Pancreas (tissue), 10 donors: Measurements from ENCODE around the gene DMP1. TPM values are rescaled to one million over a fixed set of nuclear protein-coding genes. Genes with fewer than 3 reads are reported as not detected.

Source experiments
- ATAC-seq, 4 donors: fragments of 200-7000 bp; cut with Tn5 transposase; one replicate each; pipeline versions ENCODE4 v1.8.0 to v1.9.1; 2020; ENCODE audit warnings: mild to moderate bottlenecking in 4 of 4, moderate library complexity in 4 of 4
- DNase-seq, 6 donors: peaks; one replicate each; pipeline ENCODE4 v3.0.0-alpha.2; 2020
- FAIRE-seq: peaks from 2 replicates; lab custom pipeline; 2012; peaks lifted over from hg19 to GRCh38; lab: Jason Lieb, UNC
- H3K27ac ChIP-seq, 4 donors: fragments of 200-600 bp; sonication (generic); 1 replicate in 3 of 4; 2 replicates in 1 of 4; pipeline versions ENCODE4 v1.5.0 to v1.8.0; 2020
- H3K27me3 ChIP-seq, 4 donors: fragments of 200-600 bp; one replicate each; pipeline ENCODE4 v1.8.0; 2021
- H3K36me3 ChIP-seq, 3 donors: fragments of 200-600 bp; sonication (generic) in 1 of 3; one replicate each; pipeline versions ENCODE4 v1.5.0 to v1.8.0; 2020 to 2021
- H3K4me1 ChIP-seq, 3 donors: fragments of 200-600 bp; one replicate each; pipeline ENCODE4 v1.8.0; 2021
- H3K4me3 ChIP-seq, 4 donors: fragments of 200-600 bp; sonication (generic) in 2 of 4; one replicate each; pipeline versions ENCODE4 v1.5.0 to v1.8.0; 2020 to 2021
- H3K9me3 ChIP-seq, 4 donors: fragments of 200-600 bp; one replicate each; pipeline ENCODE4 v1.8.0; 2021
- CTCF ChIP-seq, 4 donors: fragments of 200-600 bp; sonication (generic) in 3 of 4; IDR thresholded peaks; one replicate each; pipeline versions ENCODE4 v1.5.0 to v1.8.0; 2021; ENCODE audit warnings: antibody characterized with exemption in 4 of 4
- WGBS, 2 donors: extraction: QIAGEN DNeasy Blood & Tissue Kit; methylation state at CpG; one replicate each; pipeline ENCODE4 v1.1.7; 2013; 5-methylcytosine and 5-hydroxymethylcytosine counted together
- intact Hi-C, 3 donors: fragments of 100-400 bp; cut with DNase I; formaldehyde crosslinking; loops; one replicate each; pipeline versions ENCODE4 v1.11.1 to v1.14.2; 2022
- polyA plus RNA-seq, 2 donors: library from polyadenylated mRNA; stranded (reverse); fragments of 200-250 nt; gene quantifications; one replicate each; pipeline ENCODE4 v1.2.3, GENCODE V29; 2013
- total RNA-seq, 6 donors: library from RNA; stranded (reverse); fragmentation: NEBNext Ultra II Directional in 4 of 6; extraction: Animal tissue kit (Norgen Biotek cat#: 25700) in 4 of 6; gene quantifications; one replicate each; pipeline versions ENCODE4 v1.2.1 to v1.2.4, GENCODE V29; 2021 to 2023
- donor health status: healthy with polysubstance abuse.
- donor health status: DM: no; HTN: no; CAD: no; lungs with moderate emphysema.
- donor health status: DM: no; HTN: no; CAD: no.
- donor health status: control.
- donor health status: control.
- donor health status: Bipolar disorder and iron deficiency.
- donor health status: DM: yes; HTN: yes; CAD: no.
- donor health status: DM: no; HTN: no; CAD: no.
- donor health status: DM: no; HTN: no; CAD: no.
- donor health status: DM: yes; HTN: yes; CAD: no.

DMP1 gene
- total and polyA plus RNA-seq, 8 donors, result 0.02 TPM; not detected in 7

- ATAC-seq, result no peak
- no peak for FAIRE-seq
- no peak for TF ChIP-seq CTCF (IDR thresholded peaks at IDR 0.05)
- intact Hi-C loops, result no loop called here
- Histone ChIP-seq H3K27ac (no peak overlapping the region), H3K4me3 (no peak overlapping the region), H3K4me1 (no peaks in the 10 kb centered on the region), H3K27me3 (no peaks in the 10 kb centered on the region), H3K36me3 (no peaks in the 10 kb centered on the region), H3K9me3 (no peaks in the 10 kb centered on the region)
- DNase-seq, result no peak
- WGBS, 2 donors, result 59 to 71% methylated on average over 1 of the region's 1 CpG
Observed at GRCh38 chr4:87654487-87655044, 4.5 kb downstream of the DMP1 start.

GRCh38 chr4:87657525-87657924 is 7.4 kb downstream of the DMP1 start:
- no peaks in the 10 kb centered on the region for H3K4me1 ChIP-seq
- no peak for TF ChIP-seq CTCF (IDR thresholded peaks at IDR 0.05)
- ATAC-seq (no peak), DNase-seq (no peak), FAIRE-seq (no peak)
- intact Hi-C loops, result no loop called here
- H3K27ac ChIP-seq, result no peak overlapping the region
- H3K4me3 ChIP-seq, result no peak overlapping the region
- no peaks in the 10 kb centered on the region for H3K9me3 ChIP-seq
- 46 to 62% methylated on average over 3 of the region's 3 CpGs for WGBS, 2 donors
- no peaks in the 10 kb centered on the region for H3K36me3 ChIP-seq
- no peaks in the 10 kb centered on the region for H3K27me3 ChIP-seq

- H3K9me3 ChIP-seq, result no peaks in the 10 kb centered on the region
- ATAC-seq (no peak), FAIRE-seq (peak; percentile 26), DNase-seq (no peak)
- no peaks in the 10 kb centered on the region for H3K4me1 ChIP-seq
- intact Hi-C loops, result no loop called here
- H3K4me3 ChIP-seq, result no peak overlapping the region
- H3K27ac ChIP-seq, result no peak overlapping the region
- H3K27me3 ChIP-seq, result no peaks in the 10 kb centered on the region
- H3K36me3 ChIP-seq, result no peaks in the 10 kb centered on the region
- 65 to 76% methylated on average over 3 of the region's 3 CpGs for WGBS, 2 donors
- no peak for TF ChIP-seq CTCF (IDR thresholded peaks at IDR 0.05)
Observed at GRCh38 chr4:87659247-87659931, 9.3 kb downstream of the DMP1 start.

GRCh38 chr4:87662871-87663270 is 12.8 kb downstream of the DMP1 start:
- intact Hi-C loops, result no loop called here
- ATAC-seq, result no peak
- no peak for DNase-seq
- Histone ChIP-seq H3K27ac (no peak overlapping the region), H3K27me3 (no peaks in the 10 kb centered on the region), H3K36me3 (no peaks in the 10 kb centered on the region), H3K4me3 (no peak overlapping the region), H3K9me3 (no peaks in the 10 kb centered on the region), H3K4me1 (no peaks in the 10 kb centered on the region)
- no peak for TF ChIP-seq CTCF (IDR thresholded peaks at IDR 0.05)
- FAIRE-seq, result no peak
- WGBS, 2 donors, result 66 to 85% methylated on average over 9 of the region's 9 CpGs

- no peak for FAIRE-seq
- H3K27me3 ChIP-seq, result no peaks in the 10 kb centered on the region
- no peak overlapping the region for H3K4me3 ChIP-seq
- no peak for ATAC-seq
- H3K27ac ChIP-seq, result no peak overlapping the region
- H3K4me1 ChIP-seq, result no peaks in the 10 kb centered on the region
- H3K9me3 ChIP-seq, result no peaks in the 10 kb centered on the region
- TF ChIP-seq CTCF (IDR thresholded peaks at IDR 0.05), result no peak
- DNase-seq, result no peak
- WGBS, 2 donors, result 49 to 56% methylated on average over 3 of the region's 3 CpGs
- H3K36me3 ChIP-seq, result no peaks in the 10 kb centered on the region
- intact Hi-C loops, result no loop called here
Observed at GRCh38 chr4:87669373-87669772, 19.3 kb downstream of the DMP1 start.
